ENCODE measurements around the gene TLE5. TPM values are rescaled to one million over a fixed set of nuclear protein-coding genes. Genes with fewer than 3 reads are reported as not detected.
A peak's percentile ranks its signal among the peaks of the same experiment; 100 is the strongest.

TLE5 gene
- total and polyA plus RNA-seq, 2 experiments from 2014 or later: 260 to 308 TPM

GRCh38 chr19:3064011-3064330 is 1.7 kb upstream of the TLE5 start:
- no peak overlapping the region for H3K27ac ChIP-seq
- no peaks in the 10 kb centered on the region for H3K9me2 ChIP-seq (replicated peaks; ENCODE audit: insufficient read depth)
- H3K9me3 ChIP-seq (ENCODE audit: low read depth): no peaks in the 10 kb centered on the region
- peaks cover 28% of the 10 kb centered on the region for H3K4me1 ChIP-seq (ENCODE audit: insufficient read depth)
- 95% methylated on average over 7 of the region's 7 CpGs for WGBS (ENCODE audit: low lambda C conversion rate, missing lambda C conversion rate)
- H3K79me2 ChIP-seq: peaks cover 30% of the 10 kb centered on the region
- H2AFZ ChIP-seq: no peak overlapping the region
- no peaks in the 10 kb centered on the region for H3K36me3 ChIP-seq (replicated peaks; ENCODE audit: insufficient read depth, low read depth)
- H3K27me3 ChIP-seq: no peaks in the 10 kb centered on the region
- H3K4me2 ChIP-seq: no peak overlapping the region
- TF ChIP-seq, protein P1, sequence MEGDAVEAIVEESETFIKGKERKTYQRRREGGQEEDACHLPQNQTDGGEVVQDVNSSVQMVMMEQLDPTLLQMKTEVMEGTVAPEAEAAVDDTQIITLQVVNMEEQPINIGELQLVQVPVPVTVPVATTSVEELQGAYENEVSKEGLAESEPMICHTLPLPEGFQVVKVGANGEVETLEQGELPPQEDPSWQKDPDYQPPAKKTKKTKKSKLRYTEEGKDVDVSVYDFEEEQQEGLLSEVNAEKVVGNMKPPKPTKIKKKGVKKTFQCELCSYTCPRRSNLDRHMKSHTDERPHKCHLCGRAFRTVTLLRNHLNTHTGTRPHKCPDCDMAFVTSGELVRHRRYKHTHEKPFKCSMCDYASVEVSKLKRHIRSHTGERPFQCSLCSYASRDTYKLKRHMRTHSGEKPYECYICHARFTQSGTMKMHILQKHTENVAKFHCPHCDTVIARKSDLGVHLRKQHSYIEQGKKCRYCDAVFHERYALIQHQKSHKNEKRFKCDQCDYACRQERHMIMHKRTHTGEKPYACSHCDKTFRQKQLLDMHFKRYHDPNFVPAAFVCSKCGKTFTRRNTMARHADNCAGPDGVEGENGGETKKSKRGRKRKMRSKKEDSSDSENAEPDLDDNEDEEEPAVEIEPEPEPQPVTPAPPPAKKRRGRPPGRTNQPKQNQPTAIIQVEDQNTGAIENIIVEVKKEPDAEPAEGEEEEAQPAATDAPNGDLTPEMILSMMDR (IDR thresholded peaks at IDR 0.05; ENCODE audit: poor library complexity): no peak
- TF ChIP-seq EZH2phosphoT487 (IDR thresholded peaks at IDR 0.05; ENCODE audit: low read depth, severe bottlenecking, unreplicated experiment) (no peak), EZH2 (IDR thresholded peaks at IDR 0.05; ENCODE audit: borderline replicate concordance) (no peak)
- no peak for DNase-seq (ENCODE audit: low spot score)
- H3K4me3 ChIP-seq: no peak overlapping the region
- peaks cover 14% of the 10 kb centered on the region for H4K20me1 ChIP-seq (ENCODE audit: insufficient read depth, poor library complexity, severe bottlenecking)

DNA sequence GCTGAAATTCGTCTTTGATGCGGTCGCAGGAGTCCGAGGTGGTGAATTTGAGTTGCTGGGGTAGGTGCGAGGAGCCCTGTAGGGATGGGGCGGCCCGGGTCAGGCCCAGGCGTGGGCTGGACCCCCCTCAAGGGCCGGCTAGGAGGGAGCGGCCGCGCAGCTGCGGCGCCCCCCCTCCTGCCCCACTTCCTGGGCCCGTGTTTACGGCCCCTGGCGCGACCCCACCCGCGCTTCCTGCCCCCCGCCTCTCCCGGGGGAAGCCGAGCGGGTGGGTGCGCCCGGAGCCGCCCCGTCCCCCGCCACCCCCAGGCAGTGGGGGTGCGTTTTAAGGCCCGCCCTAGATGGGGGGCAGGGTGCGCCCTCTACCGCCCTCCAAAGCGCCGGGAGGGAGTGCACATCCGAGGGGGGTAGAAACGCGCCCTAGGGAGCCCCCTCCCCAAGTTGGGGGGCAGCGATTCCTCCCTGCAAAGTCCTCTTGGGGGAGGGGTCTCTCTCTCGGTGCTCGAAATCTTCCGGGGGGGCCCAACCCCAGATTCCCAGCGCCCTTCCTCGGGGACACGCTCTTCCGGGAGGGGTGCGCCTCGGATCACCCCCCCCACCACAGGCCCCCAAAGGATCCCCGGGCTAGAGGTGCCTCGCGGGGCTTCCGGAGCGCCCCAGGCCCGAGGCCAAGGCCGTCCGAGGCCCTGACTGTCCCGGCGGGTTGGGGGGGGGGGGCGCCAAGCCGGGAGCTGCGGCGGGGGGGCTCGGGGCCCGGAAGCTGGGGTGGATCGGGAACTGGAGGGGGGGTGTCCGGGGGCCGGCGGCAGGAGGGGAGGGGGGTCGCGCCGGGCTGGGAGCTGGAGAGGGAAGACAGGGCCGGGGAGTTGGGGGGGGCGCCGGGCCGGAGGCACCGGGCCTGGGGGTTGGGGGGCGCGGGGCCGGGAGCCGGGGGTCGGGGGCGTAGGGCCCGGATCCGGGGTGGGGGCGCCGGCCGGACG is 823 bp downstream of the TLE5 start:
- WGBS (ENCODE audit: low lambda C conversion rate, missing lambda C conversion rate): 10% methylated on average over 16 of the region's 88 CpGs
- Histone ChIP-seq H3K9me3 (ENCODE audit: low read depth) (no peaks in the 10 kb centered on the region), H3K4me2 (peak overlapping the region; percentile 96), H4K20me1 (ENCODE audit: insufficient read depth, poor library complexity, severe bottlenecking) (peaks cover 27% of the 10 kb centered on the region), H2AFZ (peak overlapping the region; percentile 56), H3K79me2 (peaks cover 48% of the 10 kb centered on the region), H3K4me3 (peak overlapping the region; percentile 96), H3K27ac (peak overlapping the region; percentile 93), H3K9me2 (replicated peaks; ENCODE audit: insufficient read depth) (no peaks in the 10 kb centered on the region), H3K27me3 (no peaks in the 10 kb centered on the region), H3K36me3 (replicated peaks; ENCODE audit: insufficient read depth, low read depth) (no peaks in the 10 kb centered on the region), H3K4me1 (ENCODE audit: insufficient read depth) (peaks cover 53% of the 10 kb centered on the region)
- TF ChIP-seq, protein P1 (IDR thresholded peaks at IDR 0.05; ENCODE audit: poor library complexity): peak; percentile 34
- no peak for TF ChIP-seq EZH2 (IDR thresholded peaks at IDR 0.05; ENCODE audit: borderline replicate concordance)
- TF ChIP-seq EZH2phosphoT487 (IDR thresholded peaks at IDR 0.05; ENCODE audit: low read depth, severe bottlenecking, unreplicated experiment): no peak
- peak; percentile 67 for DNase-seq (ENCODE audit: low spot score)

DNA sequence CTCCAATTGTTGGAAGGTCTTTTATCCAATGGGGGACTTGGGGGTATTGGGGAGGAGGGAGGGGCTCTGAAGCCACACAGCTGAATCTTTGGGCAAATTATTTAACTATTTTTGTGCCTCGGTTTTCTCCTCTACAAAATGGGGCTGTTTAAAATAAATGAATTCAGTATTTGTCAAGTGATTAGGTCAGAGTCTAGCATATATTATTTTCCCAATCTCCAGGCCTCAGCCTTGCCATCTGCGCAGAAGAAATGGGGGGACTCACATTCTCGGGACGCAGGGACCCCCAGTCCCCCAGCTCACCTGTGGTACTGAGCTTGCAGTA is 1.5 kb downstream of the TLE5 start:
- Histone ChIP-seq H3K36me3 (replicated peaks; ENCODE audit: insufficient read depth, low read depth) (no peaks in the 10 kb centered on the region), H2AFZ (no peak overlapping the region)

More for the DNA sequence above, 1.5 kb downstream of the TLE5 start:
- Histone ChIP-seq H3K27ac (peak overlapping the region; percentile 93), H3K79me2 (peaks cover 48% of the 10 kb centered on the region), H3K9me2 (replicated peaks; ENCODE audit: insufficient read depth) (no peaks in the 10 kb centered on the region), H3K4me3 (peak overlapping the region; percentile 96), H3K4me2 (peak overlapping the region; percentile 96), H4K20me1 (ENCODE audit: insufficient read depth, poor library complexity, severe bottlenecking) (peaks cover 27% of the 10 kb centered on the region), H3K27me3 (no peaks in the 10 kb centered on the region), H3K9me3 (ENCODE audit: low read depth) (no peaks in the 10 kb centered on the region), H3K4me1 (ENCODE audit: insufficient read depth) (peaks cover 51% of the 10 kb centered on the region)
- TF ChIP-seq, protein P1 (IDR thresholded peaks at IDR 0.05; ENCODE audit: poor library complexity): no peak
- no peak for TF ChIP-seq EZH2 (IDR thresholded peaks at IDR 0.05; ENCODE audit: borderline replicate concordance)
- no peak for DNase-seq (ENCODE audit: low spot score)
- 47% methylated on average over 4 of the region's 4 CpGs for whole genome bisulfite sequencing (ENCODE audit: low lambda C conversion rate, missing lambda C conversion rate)

Data from hepatocyte (in vitro differentiated cells).